ENCODE results near the gene SLC26A5. TPM values are rescaled to one million over a fixed set of nuclear protein-coding genes. Genes with fewer than 3 reads are reported as not detected.
A peak's percentile ranks its signal among the peaks of the same experiment; 100 is the strongest.
"Not testable (repeated sequence)": the region's sequence is repeated elsewhere in the genome, so short reads cannot be mapped to it uniquely, and the experiment has no call there.

SLC26A5 gene
- not detected in 2 replicates for total RNA-seq (2014; rRNA removed; shearing (Covaris generic))

- DNase-seq (ENCODE audit: low read depth): peak; percentile 68
Observed at GRCh38 chr7:103446049-103446520, at the start of gene SLC26A5. TSS of gene SLC26A5 (minus strand) at chr7:103446207. CDS start at chr7:103421514, 24,693 bp downstream.

GRCh38 chr7:103487419-103487818 is 41.4 kb upstream of the SLC26A5 start:
- no peak for DNase-seq (ENCODE audit: low read depth)

DNA sequence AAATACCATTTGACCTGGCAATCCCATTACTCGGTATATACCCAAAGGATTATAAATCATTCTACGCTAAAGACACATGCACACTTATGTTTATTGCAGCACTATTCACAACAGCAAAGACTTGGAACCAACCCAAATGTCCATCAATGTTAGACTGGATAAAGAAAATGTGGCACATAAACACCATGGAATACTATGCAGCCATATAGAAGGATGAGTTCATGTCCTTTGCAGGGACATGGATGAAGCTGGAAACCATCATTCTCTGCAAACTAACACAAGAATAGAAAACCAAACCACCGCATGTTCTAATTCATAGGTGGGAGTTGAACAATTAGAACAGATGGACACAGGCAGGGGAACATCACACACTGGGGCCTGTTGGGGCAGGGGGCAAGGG is 40.9 kb upstream of the SLC26A5 start:
- not testable (repeated sequence) for DNase-seq (ENCODE audit: low read depth)

GRCh38 chr7:103480771-103481170 is 34.8 kb upstream of the SLC26A5 start:
- DNase-seq (ENCODE audit: low read depth): no peak

DNA sequence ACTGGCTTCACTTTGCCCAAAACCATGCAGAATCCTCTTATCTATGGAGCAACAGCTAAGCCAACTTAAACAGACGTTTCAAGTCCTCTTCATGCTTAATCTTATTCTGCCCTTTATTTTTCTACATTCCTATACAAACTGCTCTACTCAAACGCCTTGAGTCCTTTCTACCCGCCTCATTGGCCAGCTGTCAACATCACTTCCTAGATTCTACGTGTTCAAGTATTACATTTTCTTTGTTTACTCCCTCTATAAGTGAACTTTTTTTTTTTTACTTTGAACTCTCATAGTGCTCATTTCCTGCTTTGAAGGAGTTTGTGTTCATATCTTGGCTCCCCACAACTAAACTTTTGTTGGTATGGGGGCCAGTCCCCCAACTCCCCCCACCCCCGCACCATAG is 28.9 kb upstream of the SLC26A5 start:
- no peak for DNase-seq (ENCODE audit: low read depth)

DNA sequence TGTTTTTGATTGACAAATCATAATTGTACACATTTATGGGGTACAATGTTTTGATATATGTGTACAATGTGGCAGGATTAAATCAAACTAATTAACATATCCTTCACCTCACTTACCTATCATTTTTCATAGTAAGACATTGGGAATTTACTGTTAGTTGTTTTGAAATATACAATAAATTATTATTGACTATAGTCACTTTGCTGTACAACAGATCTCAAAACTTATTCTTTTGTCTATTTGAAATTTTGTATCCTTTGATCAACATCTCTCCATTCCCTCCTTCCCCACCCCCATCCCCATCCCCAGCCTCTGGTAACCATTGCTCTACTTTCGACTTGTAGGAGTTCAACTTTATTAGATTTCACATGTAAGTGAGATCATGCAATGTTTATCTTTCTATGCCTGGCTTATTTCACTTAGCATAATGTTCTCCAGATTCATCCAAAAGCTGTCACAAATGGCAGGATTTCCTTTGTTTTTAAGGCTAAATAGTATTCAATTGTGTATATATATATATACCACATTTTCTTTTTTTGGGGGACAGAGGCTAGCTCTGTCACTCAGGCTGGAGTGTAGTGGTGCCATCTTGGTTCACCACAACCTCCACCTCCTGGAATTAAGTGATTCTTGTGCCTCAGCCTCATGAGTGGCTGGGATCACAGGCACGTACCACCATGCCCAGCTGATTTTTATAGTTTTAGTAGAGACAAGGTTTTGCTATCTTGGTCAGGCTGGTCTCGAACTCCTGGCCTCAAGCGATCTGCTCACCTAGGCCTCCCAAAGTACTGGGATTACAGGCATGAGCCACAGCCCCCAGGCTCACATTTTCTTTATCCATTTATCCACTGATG is 23.3 kb upstream of the SLC26A5 start:
- no peak for DNase-seq (ENCODE audit: low read depth)

DNA sequence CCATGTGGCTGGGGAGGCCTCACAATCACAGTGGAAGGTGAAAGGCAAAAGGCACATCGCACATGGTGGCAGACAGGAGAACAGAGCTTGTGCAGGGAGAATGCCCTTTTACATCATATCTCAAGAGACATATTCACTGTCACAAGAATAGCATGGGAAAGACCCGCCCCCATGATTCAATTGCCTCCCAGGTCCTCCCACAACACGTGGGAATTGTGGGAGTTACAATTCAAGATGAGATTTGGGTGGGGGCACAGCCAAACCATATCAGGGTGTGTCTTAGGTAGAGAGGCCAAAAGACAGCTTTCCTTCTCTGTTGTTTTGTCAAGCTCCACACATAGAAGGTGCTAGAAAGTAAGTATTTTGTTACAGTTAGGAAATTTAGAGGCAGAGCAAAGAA is 20.8 kb upstream of the SLC26A5 start:
- DNase-seq (ENCODE audit: low read depth): no peak

DNA sequence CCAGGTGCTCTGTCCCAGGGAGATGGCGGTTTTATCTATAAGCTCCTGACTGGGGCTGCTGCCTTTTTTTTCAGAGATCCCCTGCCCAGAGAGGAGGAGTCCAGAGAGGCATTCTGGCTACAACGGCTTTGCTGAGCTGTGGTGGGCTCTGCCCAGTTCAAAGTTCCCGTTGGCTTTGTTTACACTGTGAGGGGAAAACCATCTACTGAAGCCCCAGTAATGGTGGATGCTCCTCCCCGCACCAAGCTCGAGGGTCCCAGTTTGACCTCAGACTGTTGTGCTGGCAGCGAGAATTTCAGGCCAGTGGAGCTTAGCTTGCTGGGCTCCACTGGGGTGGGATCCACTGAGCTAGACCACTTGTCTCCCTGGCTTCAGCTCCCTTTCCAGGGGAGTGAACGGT is 16.4 kb upstream of the SLC26A5 start:
- no peak for DNase-seq (ENCODE audit: low read depth)

DNA sequence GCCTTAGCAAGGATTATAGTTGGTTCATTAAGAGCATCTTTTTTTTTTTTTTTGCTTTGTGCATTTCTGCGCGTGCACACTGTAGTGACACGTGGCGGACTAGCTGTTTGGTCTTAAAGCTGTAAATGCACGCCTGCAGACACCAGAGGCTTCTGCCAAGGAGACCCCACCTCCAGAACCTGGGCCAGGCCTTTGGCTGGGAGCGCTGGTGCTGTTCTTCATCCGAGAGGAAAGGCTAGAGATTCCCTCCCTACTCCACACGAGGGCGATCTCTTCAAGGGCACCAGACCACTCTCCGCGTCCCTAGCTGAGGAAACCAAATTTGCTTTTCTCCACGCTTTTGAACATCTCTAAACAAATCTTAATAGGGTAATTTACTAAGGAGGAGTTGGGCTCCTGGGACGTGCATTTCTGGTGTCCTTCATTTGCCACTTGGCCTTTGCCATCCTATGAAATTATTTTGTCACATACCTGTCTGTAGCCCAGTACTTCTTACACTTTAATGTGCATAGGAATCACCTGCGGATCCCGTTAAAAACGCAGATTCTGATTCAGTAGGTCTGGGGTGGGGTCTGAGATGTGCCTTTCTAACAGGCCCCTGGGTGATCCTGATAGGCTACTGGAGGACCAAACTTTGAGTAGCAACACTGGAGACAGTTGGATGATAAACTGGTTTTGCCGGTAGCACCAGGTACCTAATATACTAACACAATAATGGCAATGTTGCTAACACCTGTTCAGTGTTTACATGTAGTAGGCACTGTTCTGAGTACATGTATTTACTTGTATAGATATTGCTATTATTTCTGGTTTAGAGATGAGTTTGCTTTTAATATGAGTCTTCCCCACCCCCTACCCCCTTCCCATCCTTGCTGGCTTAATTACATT is 1.3 kb upstream of the SLC26A5 start:
- DNase-seq (ENCODE audit: low read depth): peak; percentile 84

DNA sequence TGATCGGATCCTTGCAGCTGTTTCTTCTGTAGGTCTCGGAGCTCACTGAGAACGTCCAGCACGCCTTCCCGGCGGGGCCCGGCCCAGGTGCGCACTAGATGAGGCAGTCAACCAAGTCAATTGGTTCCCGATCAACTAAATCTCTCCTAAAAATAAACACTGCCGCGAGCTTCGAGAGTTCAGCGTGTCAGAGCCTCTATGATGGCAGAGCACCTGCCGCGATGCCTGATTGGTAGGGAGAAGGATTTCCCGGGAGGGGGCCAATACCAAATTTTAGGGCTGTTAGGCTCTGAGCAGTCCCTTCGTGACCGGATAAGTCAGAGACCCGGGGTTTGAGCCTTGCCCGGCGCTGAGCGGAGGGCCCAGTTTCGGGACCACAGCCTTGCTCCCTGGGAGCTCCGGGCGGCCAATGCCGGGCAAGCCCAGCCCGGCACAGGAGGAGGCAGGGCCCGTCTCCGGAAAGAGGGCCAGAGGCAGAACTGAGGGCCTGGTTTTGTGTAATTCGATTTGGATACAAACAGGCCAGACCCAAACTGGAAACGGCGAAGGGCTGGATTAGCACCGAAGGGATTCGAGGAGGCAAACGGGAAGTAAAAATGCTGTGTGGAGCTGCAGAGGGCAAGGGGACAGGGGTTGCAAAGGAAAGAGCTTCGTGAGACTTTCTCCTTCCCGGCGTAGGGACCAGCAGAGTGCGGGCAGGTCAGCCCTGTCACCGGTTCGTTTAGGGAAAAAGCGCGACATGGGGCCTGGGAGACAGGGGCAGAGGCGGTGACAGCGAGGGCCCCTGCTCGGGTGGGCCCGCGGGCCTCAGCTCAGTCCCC is 569 bp downstream of the SLC26A5 start:
- DNase-seq (ENCODE audit: low read depth): peak; percentile 34

- no peak for DNase-seq (ENCODE audit: low read depth)
Observed at GRCh38 chr7:103439661-103440060, 6.3 kb downstream of the SLC26A5 start.

GRCh38 chr7:103437623-103438022 is 8.4 kb downstream of the SLC26A5 start:
- DNase-seq (ENCODE audit: low read depth): no peak

GRCh38 chr7:103432712-103433111 is 13.3 kb downstream of the SLC26A5 start:
- peak; percentile 48 for DNase-seq (ENCODE audit: low read depth)

DNA sequence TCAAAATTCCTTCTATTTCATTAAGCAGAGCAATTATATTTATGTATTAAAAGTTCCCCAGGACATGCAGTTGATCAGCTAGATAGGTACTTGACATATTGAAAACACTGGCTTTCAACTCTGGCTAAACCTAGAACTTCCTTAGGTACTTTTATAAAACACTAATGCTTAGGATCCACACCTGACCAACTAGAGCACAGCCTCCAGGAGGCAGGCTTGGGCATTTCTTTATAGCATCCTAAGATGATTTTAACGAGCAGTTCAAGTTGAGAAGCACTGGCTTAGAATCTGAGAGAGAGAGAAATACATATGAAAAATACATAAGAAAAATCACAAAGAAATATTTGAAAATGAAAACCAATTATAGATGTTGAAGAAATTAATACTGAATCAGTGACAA is 20.8 kb downstream of the SLC26A5 start:
- DNase-seq (ENCODE audit: low read depth): no peak

GRCh38 chr7:103423467-103424179 is 22.4 kb downstream of the SLC26A5 start:
- no peak for DNase-seq (ENCODE audit: low read depth)

GRCh38 chr7:103420857-103421384 is 25.1 kb downstream of the SLC26A5 start:
- no peak for DNase-seq (ENCODE audit: low read depth)

DNA sequence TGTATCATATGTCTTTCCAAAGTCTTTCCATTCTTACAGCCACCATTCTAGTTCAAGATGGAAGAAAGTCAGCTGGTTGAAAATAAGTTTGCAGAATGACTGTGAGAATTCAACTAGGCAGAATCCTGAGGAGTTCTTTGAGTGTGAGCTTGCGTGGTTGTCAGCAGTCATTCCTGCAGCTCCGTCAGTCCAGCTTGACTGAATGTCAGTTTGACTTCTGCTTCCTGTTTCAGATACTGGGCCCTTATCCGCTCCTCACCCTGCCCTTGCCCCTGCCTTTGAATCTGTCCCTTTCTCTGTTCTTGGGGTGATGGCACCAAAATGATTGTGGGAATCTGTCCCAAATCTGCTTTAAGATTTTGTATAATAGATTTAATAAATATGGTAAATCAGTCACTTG is 27.8 kb downstream of the SLC26A5 start:
- DNase-seq (ENCODE audit: low read depth): no peak

DNA sequence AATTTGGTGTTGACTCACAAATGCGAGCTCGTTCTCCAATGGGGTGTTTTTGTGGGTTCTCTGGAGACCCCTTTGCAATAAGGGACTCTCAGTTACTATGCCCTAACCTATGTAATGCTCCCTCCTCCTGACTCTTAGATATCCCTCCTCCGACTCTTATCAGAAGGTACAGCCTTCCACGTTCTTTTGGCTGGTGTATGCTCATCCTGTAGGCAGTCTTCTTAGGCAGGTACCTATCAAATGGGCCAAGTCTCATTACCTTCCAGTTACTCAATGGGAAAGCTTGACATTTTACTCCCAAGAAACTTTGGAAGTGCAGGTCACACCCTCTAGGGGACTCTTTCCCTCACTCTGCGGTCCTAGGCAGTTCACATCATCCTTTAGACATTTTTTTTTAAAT is 32.6 kb downstream of the SLC26A5 start:
- no peak for DNase-seq (ENCODE audit: low read depth)

DNA sequence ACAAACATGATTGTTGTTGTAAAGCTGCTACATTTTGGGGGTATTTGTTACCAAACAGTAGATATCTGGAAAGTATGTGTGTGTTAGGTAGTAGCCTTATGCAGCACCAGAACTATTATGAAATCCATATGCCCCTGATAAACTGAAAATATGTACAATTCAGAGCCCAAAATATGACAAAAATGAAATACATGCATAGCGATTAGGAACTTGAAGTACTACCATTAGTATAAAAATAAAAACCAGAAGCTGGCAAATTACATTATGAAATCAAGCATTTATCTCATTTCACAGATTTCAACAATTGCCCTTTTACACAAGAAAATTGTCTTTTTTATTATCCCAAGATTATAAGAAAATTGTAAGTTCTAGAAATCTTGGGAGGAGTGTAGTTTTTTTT is 33.9 kb downstream of the SLC26A5 start:
- DNase-seq (ENCODE audit: low read depth): no peak

GRCh38 chr7:103405789-103406613 is 40.0 kb downstream of the SLC26A5 start:
- not testable (repeated sequence) for DNase-seq (ENCODE audit: low read depth)
